Stimulated activated memory B cell treated with anti-CD40 and anti-IgM and Interleukin-4, amounts not matched to agents 10 μg/mL and 1 μg/mL and 100 μg/mL, for 72 hours (primary cell): ENCODE results near the gene SNAI3.

Source experiments
- ATAC-seq: fragments of 150-1000 bp; cut with Tn5 transposase; 2 replicates; pipeline ENCODE4 v1.10.0; 2021
- H3K27ac Mint-ChIP-seq: one replicate; pipeline ENCODE4 v1.8.0; 2022; ENCODE audit warnings: mild to moderate bottlenecking, mixed read lengths
- H3K27me3 Mint-ChIP-seq: one replicate; pipeline ENCODE4 v1.8.0; 2022; ENCODE audit warnings: mixed read lengths
- H3K36me3 Mint-ChIP-seq: one replicate; pipeline ENCODE4 v1.8.0; 2022; ENCODE audit warnings: mixed read lengths
- H3K4me1 Mint-ChIP-seq: one replicate; pipeline ENCODE4 v1.8.0; 2022; ENCODE audit warnings: mixed read lengths
- H3K4me3 Mint-ChIP-seq: one replicate; pipeline ENCODE4 v1.8.0; 2022; ENCODE audit warnings: mild to moderate bottlenecking, moderate library complexity, mixed read lengths
- H3K9me3 Mint-ChIP-seq: one replicate; pipeline ENCODE4 v1.8.0; 2022; ENCODE audit warnings: mixed read lengths

The SNAI3 gene

DNA sequence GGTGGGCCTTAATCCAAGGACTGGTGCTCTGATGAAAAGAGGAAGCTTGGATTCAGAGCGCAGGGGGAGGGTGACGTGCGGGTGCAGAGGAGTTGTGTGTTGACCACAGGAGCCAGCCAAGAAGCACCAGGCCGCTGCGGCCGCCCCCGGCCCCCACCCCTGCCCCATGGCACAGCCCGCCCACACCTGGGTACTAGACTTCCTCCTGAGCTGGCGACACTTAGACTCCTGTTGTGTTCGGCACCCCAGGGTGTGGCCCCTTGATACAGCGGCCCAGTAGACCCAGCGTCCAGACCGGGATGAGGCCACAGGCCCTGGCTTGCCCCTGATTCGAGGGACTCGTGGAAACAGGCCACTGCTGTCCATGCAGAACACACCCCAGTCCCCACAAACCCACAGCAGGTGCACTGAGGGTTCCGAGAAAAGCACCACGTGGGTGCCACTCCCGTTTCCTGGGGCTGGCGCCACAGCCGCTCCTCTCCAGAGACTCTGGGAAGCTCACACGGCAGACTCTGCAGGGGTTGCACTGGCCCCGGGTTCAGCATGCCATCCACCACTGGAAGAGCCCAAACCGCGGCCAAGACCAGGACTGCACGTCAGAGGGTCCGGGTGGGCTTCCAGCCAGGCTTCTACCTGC lies 5.7 kb upstream of the SNAI3 start:
- Mint-ChIP-seq H3K4me1 (peaks cover 41% of the 10 kb centered on the region), H3K27me3 (no peaks in the 10 kb centered on the region), H3K36me3 (no peaks in the 10 kb centered on the region), H3K4me3 (peak overlapping the region; percentile 25), H3K9me3 (no peaks in the 10 kb centered on the region), H3K27ac (peak overlapping the region; percentile 59)
- peak; percentile 70 for ATAC-seq

- no peaks in the 10 kb centered on the region for H3K36me3 Mint-ChIP-seq
- peak overlapping the region; percentile 39 for H3K4me3 Mint-ChIP-seq
- H3K4me1 Mint-ChIP-seq, result peaks cover 41% of the 10 kb centered on the region
- H3K27ac Mint-ChIP-seq, result peak overlapping the region; percentile 59
- no peaks in the 10 kb centered on the region for H3K27me3 Mint-ChIP-seq
- no peaks in the 10 kb centered on the region for H3K9me3 Mint-ChIP-seq
- ATAC-seq, result no peak
Measured at GRCh38 chr16:88691129-88691813, 5.0 kb upstream of the SNAI3 start.

- Mint-ChIP-seq H3K4me3 (peak overlapping the region; percentile 39), H3K27ac (peak overlapping the region; percentile 59), H3K27me3 (no peaks in the 10 kb centered on the region), H3K36me3 (no peaks in the 10 kb centered on the region), H3K9me3 (no peaks in the 10 kb centered on the region), H3K4me1 (peaks cover 43% of the 10 kb centered on the region)
- ATAC-seq, result no peak
Measured at GRCh38 chr16:88690341-88691128, 4.2 kb upstream of the SNAI3 start.

GRCh38 chr16:88688013-88688778 lies 1.9 kb upstream of the SNAI3 start:
- H3K4me3 Mint-ChIP-seq, result no peak overlapping the region
- H3K4me1 Mint-ChIP-seq, result peaks cover 56% of the 10 kb centered on the region
- ATAC-seq, result no peak
- H3K9me3 Mint-ChIP-seq, result no peaks in the 10 kb centered on the region
- H3K27ac Mint-ChIP-seq, result no peak overlapping the region
- H3K27me3 Mint-ChIP-seq, result no peaks in the 10 kb centered on the region
- H3K36me3 Mint-ChIP-seq, result no peaks in the 10 kb centered on the region

GRCh38 chr16:88687676-88688012 lies 1.3 kb upstream of the SNAI3 start:
- no peak overlapping the region for H3K27ac Mint-ChIP-seq
- no peak overlapping the region for H3K4me3 Mint-ChIP-seq
- H3K36me3 Mint-ChIP-seq, result no peaks in the 10 kb centered on the region
- H3K27me3 Mint-ChIP-seq, result no peaks in the 10 kb centered on the region
- H3K4me1 Mint-ChIP-seq, result peaks cover 57% of the 10 kb centered on the region
- no peaks in the 10 kb centered on the region for H3K9me3 Mint-ChIP-seq
- no peak for ATAC-seq

GRCh38 chr16:88687254-88687576 lies 908 bp upstream of the SNAI3 start:
- H3K4me1 Mint-ChIP-seq, result peaks cover 57% of the 10 kb centered on the region
- no peaks in the 10 kb centered on the region for H3K36me3 Mint-ChIP-seq
- no peak overlapping the region for H3K27ac Mint-ChIP-seq
- H3K9me3 Mint-ChIP-seq, result no peaks in the 10 kb centered on the region
- ATAC-seq, result no peak
- H3K4me3 Mint-ChIP-seq, result no peak overlapping the region
- no peaks in the 10 kb centered on the region for H3K27me3 Mint-ChIP-seq

GRCh38 chr16:88686062-88686438 lies 257 bp downstream of the SNAI3 start:
- peak; percentile 34 for ATAC-seq
- H3K27ac Mint-ChIP-seq, result peak overlapping the region; percentile 67
- peak overlapping the region; percentile 84 for H3K4me3 Mint-ChIP-seq
- H3K36me3 Mint-ChIP-seq, result no peaks in the 10 kb centered on the region
- no peaks in the 10 kb centered on the region for H3K9me3 Mint-ChIP-seq
- H3K4me1 Mint-ChIP-seq, result peaks cover 57% of the 10 kb centered on the region
- H3K27me3 Mint-ChIP-seq, result no peaks in the 10 kb centered on the region

DNA sequence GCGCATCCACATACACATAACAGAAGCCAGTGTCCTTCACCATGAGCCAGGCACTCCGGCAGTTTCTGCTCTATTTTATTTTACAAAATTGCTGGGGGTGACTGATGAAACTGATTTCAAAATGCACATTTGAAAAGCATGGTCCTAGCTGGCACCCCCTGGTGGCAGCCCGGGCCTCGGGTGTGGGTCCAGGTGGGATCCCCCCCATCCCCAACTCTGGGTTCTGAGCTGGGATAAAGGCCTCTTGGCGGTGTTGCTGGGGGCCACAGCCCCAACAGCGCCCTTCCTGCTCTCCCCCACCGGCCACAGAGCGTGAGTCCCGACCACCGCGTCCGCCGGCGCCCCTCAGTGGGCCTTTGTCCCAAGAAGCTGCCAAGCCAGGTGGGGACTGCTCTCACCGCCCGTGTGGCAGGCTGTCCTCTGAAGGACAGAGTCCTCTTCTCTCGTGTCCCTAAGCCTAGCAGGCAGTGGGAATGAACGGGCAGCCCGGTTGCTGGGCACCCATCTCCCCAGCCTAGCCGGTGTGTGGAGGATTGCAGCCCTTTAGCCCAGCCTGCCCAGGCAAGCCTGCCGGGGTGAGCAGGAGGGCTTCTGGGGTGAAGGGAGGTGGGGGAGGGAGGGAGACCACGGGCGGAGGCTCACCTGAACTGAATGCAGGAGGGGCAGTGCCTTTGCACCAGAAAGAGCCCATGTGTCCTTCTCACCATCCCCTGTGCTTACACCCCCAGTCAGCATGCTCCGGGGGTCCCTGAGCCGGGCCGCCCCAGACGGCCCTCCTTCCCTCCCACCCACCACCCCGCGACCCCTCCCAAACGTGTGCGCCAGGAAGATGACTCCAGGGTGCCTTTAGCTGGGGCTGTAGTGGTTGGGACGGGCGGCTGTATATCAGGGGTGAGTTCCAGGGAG lies 898 bp downstream of the SNAI3 start:
- Mint-ChIP-seq H3K9me3 (no peaks in the 10 kb centered on the region), H3K27me3 (no peaks in the 10 kb centered on the region), H3K27ac (peak overlapping the region; percentile 67), H3K4me1 (peaks cover 58% of the 10 kb centered on the region), H3K36me3 (no peaks in the 10 kb centered on the region), H3K4me3 (peak overlapping the region; percentile 84)
- ATAC-seq, result no peak

DNA sequence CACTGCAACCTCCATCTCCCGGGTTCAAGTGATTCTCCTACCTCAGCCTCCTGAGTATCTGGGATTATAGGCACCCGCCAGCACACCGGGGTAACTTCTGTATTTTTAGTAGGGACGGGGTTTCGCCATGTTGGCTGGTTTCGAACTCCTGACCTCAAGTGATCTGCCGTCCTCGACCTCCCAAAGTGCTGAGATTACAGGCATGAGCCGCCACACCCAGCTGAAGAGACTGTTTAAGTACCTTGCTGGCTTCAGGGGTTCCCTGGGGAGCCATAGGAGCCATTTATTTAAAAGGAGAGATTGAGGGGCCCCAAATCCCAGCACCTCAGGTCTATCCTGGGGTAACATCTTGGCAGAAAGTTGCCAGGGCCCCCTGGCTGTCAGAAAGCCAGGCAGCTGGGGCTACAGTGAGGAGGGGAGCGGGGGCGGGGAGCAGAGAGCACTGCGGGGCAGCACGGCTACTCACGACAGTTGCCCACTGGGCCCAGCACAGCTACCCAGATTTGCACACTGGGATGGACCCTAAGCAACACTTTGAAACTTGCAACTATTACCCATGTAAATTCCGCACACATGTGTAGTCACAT lies 1.6 kb downstream of the SNAI3 start:
- Mint-ChIP-seq H3K4me3 (peak overlapping the region; percentile 41), H3K4me1 (peaks cover 58% of the 10 kb centered on the region), H3K9me3 (no peaks in the 10 kb centered on the region), H3K27ac (peak overlapping the region; percentile 40), H3K27me3 (no peaks in the 10 kb centered on the region), H3K36me3 (no peaks in the 10 kb centered on the region)
- no peak for ATAC-seq

DNA sequence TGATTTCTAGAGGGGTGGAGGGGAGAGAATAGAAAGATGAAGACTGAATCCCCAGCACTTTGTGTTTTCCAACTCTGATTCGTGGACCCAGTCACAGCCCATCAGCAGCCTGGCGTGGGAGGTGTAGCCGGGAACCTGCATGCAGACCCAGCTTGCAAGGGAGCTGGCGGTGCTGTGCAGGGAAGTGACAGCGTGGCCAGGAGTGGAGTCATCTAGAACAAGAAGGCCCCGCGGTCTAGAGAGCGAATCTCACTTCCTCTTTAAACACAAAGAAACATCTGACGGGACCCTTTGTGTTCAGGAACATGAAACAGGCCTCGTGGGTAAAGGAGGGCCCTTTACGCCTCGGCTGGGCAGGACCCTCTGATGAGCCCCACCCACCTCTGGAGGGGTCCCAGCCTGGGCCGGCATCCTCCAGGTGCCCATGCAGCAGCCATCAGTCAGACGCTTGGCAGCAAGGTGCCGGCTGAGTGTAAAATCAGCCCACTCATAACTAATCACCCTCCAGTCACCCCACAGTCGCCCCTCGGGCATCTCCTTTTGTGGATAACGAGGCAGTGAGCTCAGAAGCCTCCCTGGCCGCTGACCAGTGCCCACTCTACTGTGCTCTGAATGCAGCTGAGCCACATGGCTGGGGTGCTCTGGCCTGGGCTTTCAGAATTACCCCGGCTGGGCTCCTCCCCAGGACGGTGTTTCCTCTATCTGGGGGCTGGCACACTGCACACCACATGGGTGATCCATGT lies 4.4 kb downstream of the SNAI3 start:
- Mint-ChIP-seq H3K9me3 (no peaks in the 10 kb centered on the region), H3K4me3 (peak overlapping the region; percentile 79), H3K36me3 (no peaks in the 10 kb centered on the region), H3K27me3 (no peaks in the 10 kb centered on the region), H3K27ac (peak overlapping the region; percentile 99), H3K4me1 (peaks cover 51% of the 10 kb centered on the region)
- peak; percentile 90 for ATAC-seq

DNA sequence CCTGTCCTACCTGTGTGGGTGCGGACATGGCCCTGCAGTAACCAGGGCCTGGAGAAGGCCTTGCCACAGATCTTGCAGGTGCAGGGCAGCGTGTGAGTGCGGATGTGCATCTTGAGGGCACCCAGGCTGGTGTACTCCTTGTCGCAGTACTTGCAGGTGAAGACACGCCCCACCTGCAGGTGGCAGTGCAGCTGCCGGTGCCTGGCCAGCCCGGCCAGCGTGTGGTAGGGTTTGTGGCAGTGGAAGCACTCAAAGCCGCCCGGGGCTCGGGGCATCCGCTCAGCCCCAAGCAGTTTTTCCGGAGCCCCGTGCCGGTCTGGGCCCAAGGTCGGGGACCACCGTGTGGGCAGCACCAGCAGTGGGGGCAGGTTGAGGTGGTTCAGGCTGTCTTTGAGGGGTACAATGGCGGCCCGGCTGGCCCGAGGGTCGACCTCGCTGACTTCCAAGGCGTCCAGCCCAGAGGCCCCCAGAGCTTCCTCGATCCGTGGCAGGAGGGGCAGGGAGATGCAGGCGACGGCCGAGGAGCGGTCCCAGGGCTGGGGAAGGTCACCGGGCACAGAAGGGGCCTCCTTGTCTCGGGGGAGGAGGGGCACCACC lies 5.1 kb downstream of the SNAI3 start:
- Mint-ChIP-seq H3K36me3 (no peaks in the 10 kb centered on the region), H3K4me3 (peak overlapping the region; percentile 79), H3K4me1 (peaks cover 51% of the 10 kb centered on the region), H3K27me3 (no peaks in the 10 kb centered on the region), H3K27ac (peak overlapping the region; percentile 99), H3K9me3 (no peaks in the 10 kb centered on the region)
- peak; percentile 73 for ATAC-seq

DNA sequence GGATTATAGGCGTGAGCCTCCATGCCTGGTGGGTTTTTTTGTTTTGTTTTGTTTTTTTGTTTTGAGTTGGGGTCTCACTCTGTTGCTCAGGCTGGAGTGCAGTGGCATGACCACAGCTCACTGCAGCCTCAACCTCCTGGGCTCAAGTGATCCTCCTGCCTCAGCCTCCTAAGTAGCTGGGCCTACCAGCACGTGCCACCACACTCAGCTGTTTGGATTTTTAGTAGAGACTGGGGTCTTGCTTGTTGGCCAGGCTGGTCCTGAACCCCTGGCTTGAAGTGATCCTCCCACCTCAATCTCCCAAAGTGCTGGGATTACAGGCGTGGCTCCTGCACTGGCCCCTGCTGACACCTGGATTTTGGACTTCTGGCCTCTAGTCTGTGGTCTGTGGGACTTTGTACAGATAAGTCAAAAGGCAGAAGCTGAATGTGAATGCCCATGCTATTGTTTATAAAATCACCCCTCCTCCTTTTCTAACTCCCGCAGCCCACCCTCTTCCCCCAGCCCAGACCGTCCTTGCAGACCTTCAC lies 5.7 kb downstream of the SNAI3 start:
- no peaks in the 10 kb centered on the region for H3K27me3 Mint-ChIP-seq
- H3K9me3 Mint-ChIP-seq, result no peaks in the 10 kb centered on the region
- no peaks in the 10 kb centered on the region for H3K36me3 Mint-ChIP-seq
- no peak for ATAC-seq
- peaks cover 50% of the 10 kb centered on the region for H3K4me1 Mint-ChIP-seq
- peak overlapping the region; percentile 79 for H3K4me3 Mint-ChIP-seq
- H3K27ac Mint-ChIP-seq, result peak overlapping the region; percentile 99

- Mint-ChIP-seq H3K27ac (no peak overlapping the region), H3K27me3 (no peaks in the 10 kb centered on the region), H3K4me3 (no peak overlapping the region), H3K36me3 (peaks cover 10% of the 10 kb centered on the region), H3K9me3 (no peaks in the 10 kb centered on the region), H3K4me1 (peaks cover 37% of the 10 kb centered on the region)
- no peak for ATAC-seq
Measured at GRCh38 chr16:88678224-88678979, 7.9 kb downstream of the SNAI3 start.
